Stimulated activated CD8-positive, alpha-beta memory T cell treated with anti-CD3 and anti-CD28 coated beads, Interleukin-15, amount 100 ng/mL, for 4 hours (primary cell): ENCODE results near the gene ETV6.

Experiments
- DNase-seq, 2 donors: peaks; one replicate each; pipeline ENCODE4 v3.0.0-alpha.2; 2020; ENCODE audit warnings: low read depth in 2 of 2

The ETV6 gene

DNA sequence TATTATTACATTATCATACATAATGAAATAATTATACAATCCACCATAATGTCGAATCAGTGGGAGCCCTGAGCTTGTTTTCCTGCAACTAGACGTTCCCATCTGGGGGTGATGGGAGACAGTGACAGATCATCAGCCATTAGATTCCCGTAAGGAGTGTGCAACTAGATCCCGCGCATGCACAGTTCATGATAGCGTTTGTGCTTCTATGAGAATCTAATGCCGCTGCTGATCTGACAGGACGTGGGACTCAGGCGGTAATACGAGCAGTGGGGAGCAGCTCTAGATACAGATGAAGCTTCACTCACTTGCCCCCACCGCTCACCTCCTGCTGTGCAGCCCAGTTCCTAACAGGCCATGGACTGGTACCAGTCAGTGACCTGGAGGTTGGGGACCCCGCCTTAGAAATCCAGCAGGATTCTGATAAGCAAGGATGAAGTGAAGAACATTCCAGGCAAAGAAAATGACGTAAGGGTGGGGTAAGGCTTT is 204.6 kb downstream of the ETV6 start:
- no peak for DNase-seq

DNA sequence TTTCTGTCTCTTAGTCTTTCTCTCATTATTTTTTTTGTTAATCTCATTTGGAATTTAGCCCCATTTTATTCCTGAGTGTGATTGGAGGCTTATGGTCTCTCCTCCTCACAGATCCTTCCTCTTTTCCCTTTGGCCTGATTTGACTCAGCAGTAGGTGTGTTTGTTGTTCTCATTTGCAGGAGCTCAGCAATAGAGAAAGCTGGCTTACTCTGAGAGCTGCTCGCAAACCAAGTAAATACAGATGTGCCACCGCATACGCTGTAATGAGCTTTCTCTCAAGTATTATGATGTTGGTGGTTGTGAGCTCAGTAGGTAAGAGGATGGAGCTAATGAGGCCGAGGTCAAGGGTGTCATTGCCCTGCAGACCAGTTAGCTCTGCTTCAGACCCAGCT is 206.5 kb downstream of the ETV6 start:
- no peak for DNase-seq

DNA sequence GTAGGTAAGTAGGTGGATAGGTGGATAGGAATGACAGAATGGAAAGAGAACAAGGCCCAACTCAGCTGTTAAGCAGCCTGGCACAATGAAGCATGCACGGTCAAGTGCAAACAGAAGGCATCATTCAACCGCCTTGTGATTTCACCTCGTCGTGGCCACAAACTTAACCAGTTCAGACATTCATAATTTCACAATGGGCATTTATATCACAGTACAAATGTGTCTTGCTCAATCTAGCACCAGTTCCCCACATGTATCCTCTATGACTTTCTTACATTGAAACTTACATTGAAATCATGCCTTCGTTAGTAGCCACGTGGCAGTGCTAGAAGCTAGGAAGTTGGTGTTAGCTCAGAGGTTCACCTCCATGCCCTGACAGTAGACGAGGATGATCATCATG is 207.5 kb downstream of the ETV6 start:
- no peak for DNase-seq

DNA sequence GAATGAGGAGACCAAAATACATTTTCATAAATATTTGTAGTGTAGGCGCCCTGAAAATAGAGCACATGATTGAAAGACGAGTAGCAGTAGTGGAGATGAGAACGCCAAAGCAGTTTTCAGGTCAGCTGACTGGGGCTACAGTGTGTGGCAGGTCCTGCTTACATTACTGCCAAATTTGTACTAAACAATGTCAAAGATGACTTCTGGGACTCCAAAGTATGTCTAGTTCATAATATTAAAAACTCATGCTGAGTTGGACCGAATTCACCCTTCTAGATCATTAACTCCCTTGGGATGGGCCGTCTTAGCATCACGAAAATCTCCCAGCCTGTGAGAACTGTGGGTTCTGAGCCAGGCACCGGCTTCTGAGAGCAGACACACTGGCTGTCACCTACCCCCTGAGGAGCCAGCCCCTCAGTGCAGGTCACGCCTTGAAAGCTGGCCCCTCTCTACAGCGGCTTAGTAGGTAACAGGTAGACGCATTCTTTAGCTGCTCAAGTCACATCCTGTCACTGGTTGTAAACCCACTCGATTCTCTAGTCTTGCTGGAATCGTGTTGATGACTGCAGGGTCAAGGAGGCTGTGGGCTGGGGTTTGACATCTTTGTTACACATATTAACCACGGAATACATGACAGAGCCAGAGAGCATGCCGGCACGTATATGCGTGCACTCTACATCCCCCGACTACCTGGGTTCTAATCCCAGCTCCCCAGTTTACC is 210.4 kb downstream of the ETV6 start:
- no peak for DNase-seq

DNA sequence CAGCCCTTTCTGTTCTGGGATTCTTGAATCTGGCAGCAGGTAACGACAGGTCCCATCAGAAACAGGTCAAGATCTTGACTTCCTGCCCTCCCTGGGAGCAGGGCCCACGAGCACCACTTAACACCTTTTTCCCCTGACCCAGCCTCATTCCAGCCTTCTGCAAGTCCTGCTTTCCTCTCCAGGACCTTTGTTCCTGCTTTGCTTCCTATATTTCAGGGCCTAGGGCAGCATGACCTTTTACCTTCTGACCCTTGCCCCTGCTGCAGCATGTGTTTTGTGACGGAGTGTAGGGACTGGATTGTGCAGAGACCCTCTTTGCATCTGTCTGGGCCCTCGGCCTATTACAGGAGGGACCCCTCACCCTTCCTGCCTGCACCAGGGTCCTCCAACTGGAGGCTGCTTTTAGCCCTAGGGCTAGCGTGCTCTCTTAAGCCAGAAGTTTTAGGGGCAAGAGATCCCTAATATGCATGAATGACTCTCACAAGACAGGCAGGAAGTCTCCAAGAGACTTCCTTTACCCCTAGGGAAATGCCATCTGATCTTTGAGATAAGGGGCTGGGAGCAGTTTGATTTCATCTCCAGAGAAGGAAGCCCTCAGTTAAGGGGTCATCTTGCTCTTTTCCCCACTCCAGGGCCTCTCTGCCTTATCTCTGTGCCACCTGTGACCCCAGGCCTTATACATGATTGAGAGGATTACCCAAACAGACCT is 211.8 kb downstream of the ETV6 start:
- no peak for DNase-seq

DNA sequence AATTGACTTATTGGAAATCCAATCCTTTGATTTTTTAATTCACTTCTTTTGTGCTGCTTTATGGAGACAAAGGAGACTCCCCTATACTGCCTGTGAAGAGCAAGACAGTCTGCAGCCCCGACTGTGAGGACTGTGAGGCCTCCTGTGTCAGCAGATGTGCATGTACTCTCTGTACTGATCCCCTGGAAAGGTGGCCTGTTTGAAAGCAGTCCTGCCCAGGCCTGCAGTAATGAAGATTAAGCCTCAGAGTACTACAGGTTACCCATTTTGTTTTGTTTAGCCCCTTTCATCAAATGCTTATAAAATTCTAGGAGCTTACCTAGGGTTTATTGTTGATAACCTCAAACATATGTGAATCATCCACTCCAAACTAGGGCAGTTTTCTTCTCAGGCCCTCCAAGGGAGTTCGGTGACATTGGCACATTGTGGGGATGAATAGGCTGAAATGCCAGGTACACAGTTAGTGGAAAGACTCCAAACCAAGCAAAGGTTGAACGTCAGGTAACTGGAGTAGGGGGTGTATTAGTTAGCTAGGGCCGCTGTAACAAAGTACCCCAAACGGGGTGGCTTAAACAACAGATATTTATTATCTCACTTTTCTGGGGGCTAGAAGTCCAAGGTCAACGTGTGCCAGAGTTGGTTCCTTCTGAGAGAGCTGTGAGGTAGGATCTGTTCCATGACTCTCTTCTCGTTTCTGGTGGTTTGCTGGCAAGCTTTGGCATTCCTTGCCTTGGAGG is 212.6 kb downstream of the ETV6 start:
- no peak for DNase-seq

DNA sequence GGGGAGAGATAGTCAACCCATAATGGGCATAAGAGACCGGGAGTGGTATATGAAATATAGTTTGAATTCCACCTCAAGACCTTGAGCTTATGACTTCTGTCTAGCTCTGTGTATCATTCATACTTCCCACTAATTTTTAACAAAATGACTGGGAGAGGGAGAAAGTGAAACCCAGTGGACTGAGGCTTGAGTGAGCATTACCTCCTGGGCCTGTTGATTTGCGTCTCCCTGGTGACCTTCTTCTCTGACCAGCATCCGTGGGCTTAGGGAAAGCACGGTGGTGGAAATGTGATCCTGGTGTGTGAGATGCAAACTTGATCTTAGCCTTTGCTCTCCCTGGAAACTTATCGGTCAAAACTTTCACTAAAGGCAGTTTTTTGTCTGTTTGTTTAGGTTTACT is 213.3 kb downstream of the ETV6 start:
- no peak for DNase-seq

DNA sequence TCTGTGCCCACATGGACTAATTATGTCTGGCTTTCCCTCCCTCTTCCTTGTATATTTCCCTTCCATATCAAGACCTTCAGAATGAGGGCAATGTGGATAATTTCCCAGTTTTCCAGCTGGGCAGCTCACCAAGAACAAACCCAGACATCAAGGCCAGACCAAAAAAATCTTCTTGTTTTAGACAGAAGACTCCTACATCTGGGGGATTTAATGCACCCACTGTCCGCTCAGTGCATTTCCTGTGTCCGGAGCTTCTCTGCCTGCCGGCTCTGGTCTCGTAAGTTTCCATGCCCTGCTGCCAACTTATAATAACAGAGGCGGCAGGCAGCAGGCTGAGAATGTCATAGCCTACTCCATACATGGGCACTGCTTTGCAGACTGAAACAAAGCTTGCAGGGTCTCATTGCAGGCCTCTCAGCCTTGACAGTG is 214.0 kb downstream of the ETV6 start:
- no peak for DNase-seq

DNA sequence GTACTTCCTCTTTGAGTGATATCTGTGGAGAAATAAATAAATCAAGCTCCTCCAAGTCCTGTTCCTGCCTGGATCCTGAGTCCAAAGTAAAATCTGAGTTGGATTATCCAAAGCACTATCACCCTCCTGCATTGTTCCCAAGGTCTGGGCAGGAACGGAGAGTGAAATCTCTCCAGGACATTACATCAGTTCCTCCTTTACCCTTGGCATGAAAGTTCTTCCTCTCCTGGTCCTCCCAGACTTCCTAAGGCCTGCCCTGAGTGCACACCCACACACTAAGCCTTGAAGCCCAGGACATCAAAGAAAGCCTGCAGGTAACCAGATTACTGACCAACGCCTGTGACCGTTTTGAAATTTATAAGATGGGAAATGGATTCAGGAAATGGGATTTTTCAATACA is 214.5 kb downstream of the ETV6 start:
- DNase-seq: no peak

DNA sequence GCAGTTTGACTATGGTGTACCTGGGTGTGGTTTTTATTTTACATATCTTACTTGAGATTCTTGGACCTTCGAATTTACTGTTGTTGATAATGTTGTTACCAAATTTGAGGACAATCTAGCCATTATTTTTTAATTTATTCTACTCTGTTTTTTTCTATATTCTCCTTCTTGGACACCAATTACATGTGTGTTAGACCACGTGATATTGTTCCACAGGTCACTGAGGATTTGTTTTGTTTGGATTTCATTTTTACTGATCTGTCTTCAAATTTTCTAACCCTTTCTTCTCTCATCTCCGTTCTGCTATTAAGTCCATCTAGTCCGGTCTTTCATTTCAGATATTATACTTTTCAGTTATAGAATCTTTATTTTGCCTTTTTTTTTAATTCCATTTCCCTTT is 216.3 kb downstream of the ETV6 start:
- DNase-seq: no peak

DNA sequence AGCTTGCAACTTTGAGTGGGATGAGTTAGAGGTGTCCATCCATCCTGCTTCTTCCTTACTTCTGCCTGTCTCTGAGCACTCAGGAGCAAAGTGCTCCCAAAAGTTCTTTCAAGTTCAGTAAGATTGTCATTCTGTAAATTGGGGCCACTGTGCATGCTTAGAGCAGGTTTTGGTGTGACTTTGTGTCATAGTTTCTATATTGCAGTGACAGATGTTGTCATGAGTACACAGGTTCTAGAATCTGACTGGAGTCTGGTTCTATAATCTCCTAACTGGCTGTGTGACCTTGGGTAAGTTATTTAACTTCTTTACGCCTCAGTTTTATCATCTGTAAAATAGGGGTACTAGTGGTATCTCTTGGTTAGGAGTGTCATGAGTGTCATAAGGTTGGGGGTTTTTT is 218.6 kb downstream of the ETV6 start:
- no peak for DNase-seq

DNA sequence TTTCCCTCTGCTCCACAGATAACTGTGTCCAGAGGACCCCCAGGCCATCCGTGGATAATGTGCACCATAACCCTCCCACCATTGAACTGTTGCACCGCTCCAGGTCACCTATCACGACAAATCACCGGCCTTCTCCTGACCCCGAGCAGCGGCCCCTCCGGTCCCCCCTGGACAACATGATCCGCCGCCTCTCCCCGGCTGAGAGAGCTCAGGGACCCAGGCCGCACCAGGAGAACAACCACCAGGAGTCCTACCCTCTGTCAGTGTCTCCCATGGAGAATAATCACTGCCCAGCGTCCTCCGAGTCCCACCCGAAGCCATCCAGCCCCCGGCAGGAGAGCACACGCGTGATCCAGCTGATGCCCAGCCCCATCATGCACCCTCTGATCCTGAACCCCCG is 219.9 kb downstream of the ETV6 start:
- no peak for DNase-seq

DNA sequence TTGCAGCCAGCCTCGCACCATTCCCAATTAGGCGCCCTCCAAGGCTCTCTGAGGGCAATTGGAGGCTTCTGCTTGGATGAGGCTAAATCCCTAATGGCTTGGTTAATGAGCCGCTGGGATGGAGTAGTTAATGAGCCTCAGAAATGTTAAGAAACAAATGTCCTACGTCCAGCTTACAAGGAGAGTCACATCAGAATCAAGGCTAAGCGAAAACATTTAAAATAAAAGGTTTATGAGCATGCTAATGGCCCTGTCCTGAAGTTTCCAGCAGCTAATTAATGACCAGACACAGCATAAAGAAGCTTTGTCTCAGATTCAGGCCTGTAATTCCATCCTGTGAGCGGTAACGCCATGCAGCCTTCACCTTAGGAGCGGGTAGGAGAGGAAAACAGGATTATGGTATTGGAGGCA is 220.6 kb downstream of the ETV6 start:
- no peak for DNase-seq

DNA sequence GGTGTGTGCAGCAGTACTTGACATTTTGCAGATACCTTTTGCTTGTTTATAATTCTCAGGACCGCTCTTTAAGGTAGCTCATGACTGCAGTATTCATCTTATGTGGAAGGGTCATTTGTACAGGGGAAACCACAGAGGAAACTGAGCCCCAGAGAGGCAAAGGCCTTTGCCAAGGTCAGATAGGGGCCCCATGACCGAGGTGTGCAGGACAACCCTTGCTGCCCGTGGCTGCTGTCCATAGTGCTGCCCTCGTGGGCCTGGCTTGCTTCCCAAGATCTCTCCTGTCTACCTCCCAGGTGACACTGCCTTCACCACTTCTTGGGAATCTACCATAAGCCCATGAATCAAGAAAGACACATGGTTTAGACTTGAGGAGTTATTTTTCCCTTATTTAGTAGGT is 222.6 kb downstream of the ETV6 start:
- no peak for DNase-seq

DNA sequence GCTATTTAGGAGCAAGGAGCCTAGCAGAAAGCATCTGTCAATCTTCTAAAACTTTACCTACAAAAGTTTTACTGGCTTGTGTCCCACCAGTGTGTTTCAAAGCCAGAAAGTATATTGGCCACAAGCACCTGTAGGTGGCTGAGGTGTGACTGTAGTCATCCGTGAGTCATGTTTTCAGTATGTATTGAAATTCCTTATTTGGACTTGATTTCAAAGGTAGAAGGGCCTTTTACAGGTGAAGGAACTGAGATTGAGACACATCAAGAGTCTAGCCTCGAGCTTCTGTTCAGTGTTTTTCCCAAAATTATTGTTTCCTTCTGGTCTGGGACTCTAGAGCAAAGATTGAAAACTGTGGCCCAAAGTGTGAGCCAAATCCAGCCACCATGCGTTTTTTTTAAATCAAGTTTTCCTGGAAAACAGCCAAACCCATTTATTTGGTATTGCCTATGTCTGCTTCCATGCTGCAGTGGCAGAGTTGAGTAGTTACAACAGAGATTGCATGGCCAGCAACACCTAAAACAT is 226.0 kb downstream of the ETV6 start:
- no peak for DNase-seq

DNA sequence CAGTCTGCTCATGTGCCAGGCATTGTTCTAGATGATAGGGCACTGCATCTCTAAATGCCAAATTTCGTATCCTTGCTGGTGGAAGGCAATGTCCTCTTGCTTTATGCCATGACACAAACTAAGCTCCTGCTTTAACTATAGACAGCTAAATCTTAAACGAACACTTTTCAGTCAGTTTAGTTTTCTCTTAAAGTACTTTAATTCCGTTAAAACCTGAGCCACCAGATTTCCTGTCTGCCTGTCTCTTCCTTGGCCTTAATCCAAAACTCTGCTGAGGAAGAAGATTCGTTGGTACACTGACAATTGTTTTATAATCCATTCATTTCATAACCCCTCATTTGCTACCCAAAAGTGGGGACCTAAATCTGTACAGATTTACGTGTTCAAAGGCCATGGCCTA is 226.8 kb downstream of the ETV6 start:
- DNase-seq: no peak

DNA sequence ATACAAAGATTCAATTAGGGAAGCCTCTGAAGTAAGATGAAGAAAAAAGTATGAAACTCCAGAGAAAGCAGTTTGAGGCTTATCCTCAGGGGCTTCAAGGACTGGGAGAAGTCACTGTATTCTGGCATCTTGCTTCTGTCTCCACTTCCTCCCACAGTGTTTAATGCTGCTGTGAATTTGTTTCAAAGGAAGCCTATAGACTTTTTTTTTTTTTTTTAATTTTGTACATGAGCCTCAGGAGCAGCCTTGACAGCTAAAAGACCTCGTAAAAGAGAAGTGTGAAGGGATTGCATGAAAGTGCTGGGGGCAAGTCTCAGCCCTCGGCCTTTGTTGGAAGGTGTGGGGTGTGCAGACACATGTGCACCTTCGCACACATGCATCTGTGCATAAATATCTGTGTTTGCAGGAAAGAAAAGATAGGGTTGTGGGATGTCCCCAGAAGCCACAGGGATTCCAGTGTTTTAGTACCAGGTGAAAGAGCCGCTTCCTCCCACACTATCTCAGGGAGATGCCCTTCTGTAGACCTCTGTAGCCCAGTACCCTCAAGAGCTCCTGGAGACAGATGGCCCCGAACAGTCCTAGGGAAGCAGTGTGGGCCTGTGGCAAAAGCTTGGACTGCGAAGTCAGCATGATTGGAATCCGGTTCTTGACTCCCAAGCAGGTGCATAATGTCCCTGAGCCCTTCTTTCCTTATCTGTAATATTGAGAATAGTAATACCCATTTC is 227.8 kb downstream of the ETV6 start:
- DNase-seq: no peak

DNA sequence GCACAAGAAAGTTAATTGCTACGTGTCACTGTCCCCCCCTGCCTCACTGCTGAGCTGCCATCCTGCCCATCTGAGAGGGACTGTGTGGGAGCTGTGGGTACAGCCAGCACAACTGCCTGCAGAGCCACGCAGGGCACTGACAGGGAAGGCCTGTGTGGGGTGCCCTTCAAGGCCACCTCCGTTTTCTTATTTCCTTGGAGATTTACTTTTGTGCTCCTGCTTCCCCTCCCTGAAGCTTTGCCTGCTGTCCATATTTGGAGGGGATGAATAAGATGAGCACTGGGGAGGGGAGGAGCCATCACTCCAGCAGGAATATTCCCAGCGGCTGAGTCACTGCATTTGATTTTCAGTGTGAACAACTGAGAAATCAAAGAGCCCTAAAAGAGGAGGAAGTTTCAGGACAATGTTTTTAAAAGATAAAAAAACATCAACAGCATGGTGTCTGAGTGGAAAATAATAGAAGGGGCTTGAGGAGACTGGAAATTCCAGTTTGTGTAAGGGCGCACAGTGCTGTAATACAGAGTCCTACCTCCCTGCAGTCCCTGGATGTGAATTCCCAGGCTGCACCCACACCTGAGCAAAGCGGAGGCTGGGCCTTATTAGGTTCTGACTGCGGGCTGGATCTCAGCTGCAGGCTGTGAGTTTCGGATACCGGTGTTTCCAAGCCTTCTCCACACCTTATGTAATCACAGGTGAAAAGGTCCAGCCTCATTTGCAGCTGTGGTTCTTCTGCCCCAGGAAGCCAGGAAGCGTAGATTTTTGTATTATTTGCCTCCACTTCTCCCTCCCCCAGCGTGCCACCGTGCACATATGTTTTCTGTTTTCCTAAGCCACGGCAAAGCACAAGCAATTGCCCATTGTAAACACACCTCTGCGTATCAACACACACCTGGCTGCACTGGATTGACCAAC is 228.7 kb downstream of the ETV6 start:
- DNase-seq: no peak

DNA sequence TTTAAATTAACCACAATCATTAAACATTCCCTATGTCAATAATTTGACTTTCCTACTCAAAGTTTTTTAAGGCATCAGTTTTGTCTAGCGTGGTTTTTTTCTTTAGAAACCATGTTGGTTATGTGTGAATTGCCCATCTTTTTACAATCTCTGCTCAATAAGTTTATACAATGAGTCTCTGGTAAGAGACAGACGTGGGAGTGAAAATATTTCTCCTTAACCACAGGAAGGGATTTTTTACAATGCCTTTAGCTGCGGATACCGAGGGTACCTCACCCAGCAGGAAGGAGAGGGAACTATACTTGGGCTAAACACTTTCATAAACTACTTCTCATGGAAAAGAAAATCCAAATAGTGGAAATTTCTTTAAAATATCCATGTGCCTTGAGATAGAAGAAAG is 229.8 kb downstream of the ETV6 start:
- DNase-seq: no peak

DNA sequence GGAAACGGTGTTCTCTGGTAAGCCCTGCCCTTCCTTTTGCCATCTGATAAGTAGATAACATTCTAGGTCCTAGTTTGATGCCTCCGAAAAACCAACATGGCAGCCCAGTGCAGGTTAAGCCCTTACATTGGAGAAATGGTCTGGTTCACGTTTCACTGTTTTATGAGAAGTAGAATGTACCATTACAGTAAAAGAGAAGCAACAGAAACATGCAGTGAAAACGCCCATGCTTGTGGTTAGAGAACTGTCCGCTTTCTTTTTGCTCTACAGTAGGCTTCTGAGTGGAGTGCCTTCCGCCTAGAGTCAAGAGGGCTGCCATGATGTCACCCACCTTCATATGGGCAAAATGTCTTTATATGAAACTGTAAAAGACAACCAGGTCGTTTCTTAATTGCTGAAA is 230.9 kb downstream of the ETV6 start:
- DNase-seq: no peak

DNA sequence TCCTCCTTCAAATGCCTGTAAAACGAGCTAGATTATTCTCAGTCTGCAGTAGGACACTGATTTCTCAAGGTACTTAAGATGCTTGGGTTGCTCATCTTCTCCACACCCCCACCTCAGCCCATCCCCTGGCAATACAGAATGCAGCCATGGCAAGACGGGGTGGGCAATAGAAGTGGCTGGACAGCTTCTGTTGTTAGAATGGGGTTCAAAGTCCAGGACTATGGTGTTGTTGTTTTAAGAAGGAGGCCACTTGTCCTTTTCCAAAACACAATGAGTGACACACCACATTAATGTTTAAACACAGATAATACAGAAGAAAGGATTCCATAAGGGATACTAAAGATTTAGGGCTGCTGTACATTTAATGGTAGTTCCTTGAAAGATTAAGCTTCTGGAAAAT is 232.4 kb downstream of the ETV6 start:
- DNase-seq: no peak
